Fibroblast of lung (primary cell): ENCODE data around the gene METTL25B. TPM values are rescaled to one million over a fixed set of nuclear protein-coding genes. Genes with fewer than 3 reads are reported as not detected.

Experiments
- DNase-seq, 2 donors: peaks; one replicate each; pipeline versions ENCODE4 v3.0.0 to v3.0.0-alpha.2; 2010; ENCODE audit warnings: low read depth in 2 of 2
- H2AFZ ChIP-seq: 2 replicates; pipeline ENCODE4 v1.5.1; 2012; ENCODE audit warnings: low read length, control low read depth, inconsistent platforms
- H3K27ac ChIP-seq: 2 replicates; pipeline ENCODE4 v1.5.1; 2011; ENCODE audit warnings: low read length, control low read depth; ENCODE audit not compliant: insufficient read depth
- H3K27me3 ChIP-seq: 2 replicates; pipeline ENCODE4 v1.5.1; 2011; ENCODE audit warnings: mild to moderate bottlenecking, low read length; ENCODE audit not compliant: control insufficient read depth, insufficient read depth
- H3K36me3 ChIP-seq: 2 replicates; pipeline ENCODE4 v1.5.1; 2011; ENCODE audit warnings: low read length; ENCODE audit not compliant: control insufficient read depth, insufficient read depth
- H3K4me1 ChIP-seq: 2 replicates; pipeline ENCODE4 v1.5.1; 2011; ENCODE audit warnings: low read length; ENCODE audit not compliant: control insufficient read depth, insufficient read depth; ENCODE audit errors: extremely low read depth
- H3K4me2 ChIP-seq: 2 replicates; pipeline ENCODE4 v1.5.1; 2011; ENCODE audit warnings: low read length, control low read depth; ENCODE audit not compliant: insufficient read depth; ENCODE audit errors: extremely low read depth
- H3K4me3 ChIP-seq, 4 experiments: fragments of 200-600 bp in 1 of 4; sonication (generic) in 1 of 4; replicated peaks in 1 of 4; 2 replicates each; pipeline ENCODE4 v1.5.1; 2011 to 2016; ENCODE audit warnings: low read length in 4 of 4, low read depth in 3 of 4, mild to moderate bottlenecking in 3 of 4, control low read depth in 2 of 4, inconsistent platforms in 1 of 4, mixed read lengths in 1 of 4; ENCODE audit not compliant: insufficient read depth in 1 of 4; ENCODE audit errors: control extremely low read depth in 1 of 4
- H3K79me2 ChIP-seq: 2 replicates; pipeline ENCODE4 v1.5.1; 2012; ENCODE audit warnings: mild to moderate bottlenecking, low read length, inconsistent platforms; ENCODE audit not compliant: control insufficient read depth, insufficient read depth
- H3K9ac ChIP-seq: 2 replicates; pipeline ENCODE4 v1.5.1; 2011; ENCODE audit warnings: mild to moderate bottlenecking, low read length, control low read depth; ENCODE audit not compliant: insufficient read depth
- H3K9me3 ChIP-seq: 2 replicates; pipeline ENCODE4 v1.5.1; 2012; ENCODE audit warnings: low read depth, low read length; ENCODE audit not compliant: control insufficient read depth, insufficient read depth
- H4K20me1 ChIP-seq: 2 replicates; pipeline ENCODE4 v1.5.1; 2011; ENCODE audit warnings: low read length; ENCODE audit not compliant: control insufficient read depth, insufficient read depth; ENCODE audit errors: extremely low read depth
- CTCF ChIP-seq, 2 donors: IDR thresholded peaks in 1 of 2; conservative IDR thresholded peaks in 1 of 2; 1 replicate in 1 of 2; 2 replicates in 1 of 2; pipeline ENCODE4 v1.5.1; 2011 to 2012; ENCODE audit warnings: low read length in 2 of 2, control low read depth in 1 of 2, inconsistent platforms in 1 of 2, low read depth in 1 of 2, mild to moderate bottlenecking in 1 of 2
- EZH2 ChIP-seq: IDR thresholded peaks from 2 replicates; pipeline ENCODE4 v1.5.1; 2012; ENCODE audit warnings: low read length, control low read depth, mild to moderate bottlenecking; ENCODE audit errors: missing control alignments
- polyA plus RNA-seq, 2 donors: library from polyadenylated mRNA; depleted of rRNA in 1 of 2; stranded (reverse) in 1 of 2; unstranded in 1 of 2; fragments of >200 nt; gene quantifications; 2 replicates each; pipeline ENCODE4 v1.2.1, GENCODE V29; 2011 to 2012; ENCODE audit warnings: missing spikeins in 1 of 2
- total RNA-seq: library from RNA; depleted of rRNA; stranded (reverse); fragments of >200 nt; gene quantifications from 2 replicates; pipeline ENCODE4 v1.2.1, GENCODE V29; 2014

Gene METTL25B
- total and polyA plus RNA-seq, 2 donors (not counting 1 experiment from before 2014, with no cell fraction given): 5.5 to 17.3 TPM

GRCh38 chr1:156714830-156715229, 13.4 kb upstream of the METTL25B start:
- Histone ChIP-seq H3K9me3 (no peaks in the 10 kb centered on the region), H3K79me2 (no peaks in the 10 kb centered on the region), H3K4me3 (no peak overlapping the region), H3K27me3 (no peaks in the 10 kb centered on the region), H3K27ac (no peak overlapping the region), H3K36me3 (no peaks in the 10 kb centered on the region), H3K4me2 (no peak overlapping the region), H4K20me1 (no peaks in the 10 kb centered on the region), H3K9ac (no peak overlapping the region), H3K4me1 (peaks cover 21% of the 10 kb centered on the region), H2AFZ (no peak overlapping the region)
- no peak for DNase-seq
- no peak for TF ChIP-seq EZH2
- no peak for TF ChIP-seq CTCF (conservative IDR thresholded peaks at IDR 0.05 in 1 of 2, IDR thresholded peaks at IDR 0.05 in 1 of 2; ENCODE audit: low read depth in 1 of 2, low read length in 2 of 2)

- TF ChIP-seq EZH2 (no peak), CTCF (conservative IDR thresholded peaks at IDR 0.05 in 1 of 2, IDR thresholded peaks at IDR 0.05 in 1 of 2; ENCODE audit: low read depth in 1 of 2, low read length in 2 of 2) (no peak)
These were observed 10.9 kb upstream of the METTL25B start for GRCh38 chr1:156717351-156717750.

GRCh38 chr1:156721131-156721530, 7.1 kb upstream of the METTL25B start:
- Histone ChIP-seq H3K36me3 (peaks cover 15% of the 10 kb centered on the region), H3K4me2 (no peak overlapping the region), H3K27ac (no peak overlapping the region), H3K27me3 (no peaks in the 10 kb centered on the region), H4K20me1 (no peaks in the 10 kb centered on the region), H3K79me2 (peaks cover 29% of the 10 kb centered on the region), H3K9me3 (no peaks in the 10 kb centered on the region), H3K4me1 (peaks cover 8% of the 10 kb centered on the region), H3K4me3 (no peak overlapping the region), H3K9ac (no peak overlapping the region), H2AFZ (no peak overlapping the region)
- no peak for TF ChIP-seq CTCF (conservative IDR thresholded peaks at IDR 0.05 in 1 of 2, IDR thresholded peaks at IDR 0.05 in 1 of 2; ENCODE audit: low read depth in 1 of 2, low read length in 2 of 2)
- no peak for DNase-seq

More at GRCh38 chr1:156717351-156717750, 10.9 kb upstream of the METTL25B start:
- peak in 1 of 2 donors; percentile 30 for DNase-seq
- Histone ChIP-seq H4K20me1 (no peaks in the 10 kb centered on the region), H3K9ac (no peak overlapping the region), H3K36me3 (peaks cover 2% of the 10 kb centered on the region), H2AFZ (no peak overlapping the region), H3K9me3 (no peaks in the 10 kb centered on the region), H3K4me1 (peaks cover 6% of the 10 kb centered on the region), H3K4me2 (no peak overlapping the region), H3K79me2 (no peaks in the 10 kb centered on the region), H3K27ac (no peak overlapping the region), H3K4me3 (no peak overlapping the region), H3K27me3 (no peaks in the 10 kb centered on the region)
